GM23338 (cell line): ENCODE data around the gene NEO1. TPM values are rescaled to one million over a fixed set of nuclear protein-coding genes. Genes with fewer than 3 reads are reported as not detected.

Source experiments
- ATAC-seq: fragments of 200-7000 bp; cut with Tn5 transposase; 3 replicates; pipeline ENCODE4 v1.9.1; 2020
- DNase-seq: peaks from one replicate; pipeline ENCODE4 v3.0.0-alpha.2; 2015; ENCODE audit warnings: low spot score
- H2AFZ ChIP-seq: fragments of 200-600 bp; sonication (generic); 2 replicates; pipeline ENCODE4 v1.8.0; 2016; ENCODE audit warnings: antibody characterized with exemption, mild to moderate bottlenecking, moderate library complexity
- H3F3A ChIP-seq: fragments of 200-600 bp; sonication (generic); replicated peaks from 2 replicates; pipeline ENCODE4 v1.8.0; 2017; ENCODE audit warnings: antibody characterized with exemption, mixed run types, low read depth
- H3K27ac ChIP-seq: fragments of 200-600 bp; sonication (generic); 2 replicates; pipeline ENCODE4 v1.6.1; 2016; ENCODE audit warnings: low read depth
- H3K27me3 ChIP-seq: fragments of 200-600 bp; sonication (generic); 2 replicates; pipeline ENCODE4 v1.8.0; 2016; ENCODE audit warnings: mild to moderate bottlenecking, mixed run types, moderate library complexity; ENCODE audit not compliant: insufficient read depth
- H3K36me3 ChIP-seq: fragments of 200-600 bp; sonication (generic); 2 replicates; pipeline ENCODE4 v1.8.0; 2016; ENCODE audit warnings: mild to moderate bottlenecking; ENCODE audit not compliant: insufficient read depth
- H3K4me1 ChIP-seq: fragments of 200-600 bp; sonication (generic); 2 replicates; pipeline ENCODE4 v1.8.0; 2016; ENCODE audit warnings: mild to moderate bottlenecking, moderate library complexity; ENCODE audit not compliant: insufficient read depth
- H3K4me2 ChIP-seq: fragments of 200-600 bp; sonication (generic); 2 replicates; pipeline ENCODE4 v1.7.1; 2017; ENCODE audit warnings: mixed run types
- H3K4me3 ChIP-seq: fragments of 200-600 bp; sonication (generic); 2 replicates; pipeline ENCODE4 v1.6.1; 2016; ENCODE audit warnings: mixed run types
- H3K79me2 ChIP-seq: fragments of 200-600 bp; sonication (generic); replicated peaks from 2 replicates; pipeline ENCODE4 v1.8.0; 2017; ENCODE audit warnings: mild to moderate bottlenecking; ENCODE audit not compliant: insufficient read depth
- H3K9me2 ChIP-seq: fragments of 200-600 bp; sonication (generic); 2 replicates; pipeline ENCODE4 v1.8.0; 2017; ENCODE audit not compliant: insufficient read depth
- H4K20me1 ChIP-seq: fragments of 200-600 bp; sonication (generic); replicated peaks from 2 replicates; pipeline ENCODE4 v1.8.0; 2017; ENCODE audit warnings: mild to moderate bottlenecking; ENCODE audit not compliant: insufficient read depth
- H3K27ac Mint-ChIP-seq: 2 replicates; pipeline ENCODE4 v1.8.0; 2020; ENCODE audit warnings: inconsistent platforms, mild to moderate bottlenecking, moderate library complexity, mixed read lengths
- H3K27me3 Mint-ChIP-seq: 3 replicates; pipeline ENCODE4 v1.8.0; 2022; ENCODE audit warnings: low read depth, mild to moderate bottlenecking, moderate library complexity, mixed read lengths, inconsistent platforms; ENCODE audit not compliant: insufficient read depth, poor library complexity
- H3K36me3 Mint-ChIP-seq: 3 replicates; pipeline ENCODE4 v1.8.0; 2021; ENCODE audit warnings: low read depth, mild to moderate bottlenecking, inconsistent platforms, moderate library complexity, mixed read lengths
- H3K4me1 Mint-ChIP-seq: 3 replicates; pipeline ENCODE4 v1.8.0; 2020; ENCODE audit warnings: mild to moderate bottlenecking, inconsistent platforms, mixed read lengths
- H3K4me3 Mint-ChIP-seq: 3 replicates; pipeline ENCODE4 v1.8.0; 2021; ENCODE audit warnings: moderate library complexity, mild to moderate bottlenecking, inconsistent platforms, mixed read lengths
- H3K9me3 Mint-ChIP-seq: 3 replicates; pipeline ENCODE4 v1.8.0; 2020; ENCODE audit warnings: moderate library complexity, mild to moderate bottlenecking, inconsistent platforms, mixed read lengths
- CREB1 ChIP-seq: fragments of 250-450 bp; sonication (Bioruptor Pico); IDR thresholded peaks from 2 replicates; pipeline ENCODE4 v1.5.0; 2020; ENCODE audit warnings: low read depth, mild to moderate bottlenecking, moderate library complexity
- ETS1 ChIP-seq: IDR thresholded peaks from 2 replicates; pipeline ENCODE4 v1.6.1; 2016; ENCODE audit warnings: antibody characterized with exemption
- EZH2 ChIP-seq: fragments of 200-600 bp; sonication (generic); IDR thresholded peaks from one replicate; pipeline ENCODE4 v1.8.0; 2017; ENCODE audit warnings: antibody characterized with exemption, mild to moderate bottlenecking, low read depth; ENCODE audit not compliant: unreplicated experiment
- EZH2phosphoT487 ChIP-seq: fragments of 200-600 bp; sonication (generic); IDR thresholded peaks from one replicate; pipeline ENCODE4 v1.8.1; 2018; ENCODE audit warnings: antibody characterized with exemption; ENCODE audit not compliant: unreplicated experiment
- JUNB ChIP-seq: IDR thresholded peaks from one replicate; pipeline ENCODE4 v1.6.1; 2016; ENCODE audit warnings: antibody characterized with exemption; ENCODE audit not compliant: unreplicated experiment
- NANOG ChIP-seq: IDR thresholded peaks from 2 replicates; pipeline ENCODE4 v1.6.1; 2016; ENCODE audit warnings: antibody characterized with exemption, borderline replicate concordance
- POLR2AphosphoS5 ChIP-seq: IDR thresholded peaks from 2 replicates; pipeline ENCODE4 v1.6.1; 2016; ENCODE audit warnings: antibody characterized with exemption, low read depth
- REST ChIP-seq: IDR thresholded peaks from one replicate; pipeline ENCODE4 v1.6.1; 2018; ENCODE audit warnings: antibody characterized with exemption; ENCODE audit not compliant: unreplicated experiment
- STAT1 ChIP-seq: IDR thresholded peaks from one replicate; pipeline ENCODE4 v1.6.1; 2016; ENCODE audit warnings: antibody characterized with exemption; ENCODE audit not compliant: unreplicated experiment
- ZNF114 ChIP-seq: fragments of 250-450 bp; sonication (Bioruptor Pico); IDR thresholded peaks from 2 replicates; pipeline ENCODE4 v1.5.0; 2020; ENCODE audit warnings: mild to moderate bottlenecking, moderate library complexity
- ZNF331 ChIP-seq: fragments of 250-450 bp; sonication (Bioruptor Pico); IDR thresholded peaks from 2 replicates; pipeline ENCODE4 v1.5.0; 2020; ENCODE audit warnings: low read depth, mild to moderate bottlenecking, moderate library complexity
- polyA plus RNA-seq: library from polyadenylated mRNA; unstranded; fragments of >200 nt; fragmentation: Nextera tagmentation; extraction: Ambion mirVana; gene quantifications from 2 replicates; pipeline ENCODE4 v1.2.1, GENCODE V29; 2016
- total RNA-seq: library from RNA; depleted of rRNA; stranded (reverse); fragments of >200 nt; shearing (Covaris generic); gene quantifications from 2 replicates; pipeline ENCODE4 v1.2.3, GENCODE V29; 2014
- TF ChIP-seq, protein P1 (sequence below), 2 experiments: fragments of 200-600 bp in 1 of 2; sonication (generic) in 1 of 2; conservative IDR thresholded peaks; 2 replicates each; pipeline versions ENCODE4 v1.5.1 to v1.6.1; 2016 to 2017; ENCODE audit warnings: antibody characterized with exemption in 2 of 2, low read depth in 2 of 2, mild to moderate bottlenecking in 2 of 2, moderate library complexity in 1 of 2
- TF ChIP-seq, protein P2 (sequence below): fragments of 250-450 bp; sonication (Bioruptor Pico); IDR thresholded peaks from 2 replicates; pipeline ENCODE4 v1.5.0; 2020; ENCODE audit warnings: mild to moderate bottlenecking, moderate library complexity

Gene NEO1
- total and polyA plus RNA-seq, 2 experiments from 2014 or later, result 8.4 to 45.8 TPM

GRCh38 chr15:73024168-73024567 lies 28.1 kb upstream of the NEO1 start:
- H3K27ac ChIP-seq, result no peak overlapping the region
- ATAC-seq (no peak), DNase-seq (no peak)
- Mint-ChIP-seq H3K36me3 (no peaks in the 10 kb centered on the region), H3K27me3 (peaks cover 6% of the 10 kb centered on the region), H3K9me3 (no peaks in the 10 kb centered on the region), H3K4me3 (no peak overlapping the region), H3K4me1 (peaks cover 41% of the 10 kb centered on the region), H3K27ac (no peak overlapping the region)
- no peaks in the 10 kb centered on the region for H3K27me3 ChIP-seq
- no peak overlapping the region for H2AFZ ChIP-seq
- no peaks in the 10 kb centered on the region for H4K20me1 ChIP-seq
- no peaks in the 10 kb centered on the region for H3F3A ChIP-seq
- no peak overlapping the region for H3K4me3 ChIP-seq
- TF ChIP-seq EZH2 (no peak), EZH2phosphoT487 (no peak), ZNF114 (no peak), CREB1 (CRISPR knock-in tag) (no peak), POLR2AphosphoS5 (no peak), ETS1 (no peak), REST (no peak), NANOG (no peak), STAT1 (no peak), JUNB (no peak), ZNF331 (CRISPR knock-in tag) (no peak)
- TF ChIP-seq, protein P1, sequence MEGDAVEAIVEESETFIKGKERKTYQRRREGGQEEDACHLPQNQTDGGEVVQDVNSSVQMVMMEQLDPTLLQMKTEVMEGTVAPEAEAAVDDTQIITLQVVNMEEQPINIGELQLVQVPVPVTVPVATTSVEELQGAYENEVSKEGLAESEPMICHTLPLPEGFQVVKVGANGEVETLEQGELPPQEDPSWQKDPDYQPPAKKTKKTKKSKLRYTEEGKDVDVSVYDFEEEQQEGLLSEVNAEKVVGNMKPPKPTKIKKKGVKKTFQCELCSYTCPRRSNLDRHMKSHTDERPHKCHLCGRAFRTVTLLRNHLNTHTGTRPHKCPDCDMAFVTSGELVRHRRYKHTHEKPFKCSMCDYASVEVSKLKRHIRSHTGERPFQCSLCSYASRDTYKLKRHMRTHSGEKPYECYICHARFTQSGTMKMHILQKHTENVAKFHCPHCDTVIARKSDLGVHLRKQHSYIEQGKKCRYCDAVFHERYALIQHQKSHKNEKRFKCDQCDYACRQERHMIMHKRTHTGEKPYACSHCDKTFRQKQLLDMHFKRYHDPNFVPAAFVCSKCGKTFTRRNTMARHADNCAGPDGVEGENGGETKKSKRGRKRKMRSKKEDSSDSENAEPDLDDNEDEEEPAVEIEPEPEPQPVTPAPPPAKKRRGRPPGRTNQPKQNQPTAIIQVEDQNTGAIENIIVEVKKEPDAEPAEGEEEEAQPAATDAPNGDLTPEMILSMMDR (conservative IDR thresholded peaks at IDR 0.05; ENCODE audit: low read depth in 2 of 2), result no peak
- TF ChIP-seq, protein P2, sequence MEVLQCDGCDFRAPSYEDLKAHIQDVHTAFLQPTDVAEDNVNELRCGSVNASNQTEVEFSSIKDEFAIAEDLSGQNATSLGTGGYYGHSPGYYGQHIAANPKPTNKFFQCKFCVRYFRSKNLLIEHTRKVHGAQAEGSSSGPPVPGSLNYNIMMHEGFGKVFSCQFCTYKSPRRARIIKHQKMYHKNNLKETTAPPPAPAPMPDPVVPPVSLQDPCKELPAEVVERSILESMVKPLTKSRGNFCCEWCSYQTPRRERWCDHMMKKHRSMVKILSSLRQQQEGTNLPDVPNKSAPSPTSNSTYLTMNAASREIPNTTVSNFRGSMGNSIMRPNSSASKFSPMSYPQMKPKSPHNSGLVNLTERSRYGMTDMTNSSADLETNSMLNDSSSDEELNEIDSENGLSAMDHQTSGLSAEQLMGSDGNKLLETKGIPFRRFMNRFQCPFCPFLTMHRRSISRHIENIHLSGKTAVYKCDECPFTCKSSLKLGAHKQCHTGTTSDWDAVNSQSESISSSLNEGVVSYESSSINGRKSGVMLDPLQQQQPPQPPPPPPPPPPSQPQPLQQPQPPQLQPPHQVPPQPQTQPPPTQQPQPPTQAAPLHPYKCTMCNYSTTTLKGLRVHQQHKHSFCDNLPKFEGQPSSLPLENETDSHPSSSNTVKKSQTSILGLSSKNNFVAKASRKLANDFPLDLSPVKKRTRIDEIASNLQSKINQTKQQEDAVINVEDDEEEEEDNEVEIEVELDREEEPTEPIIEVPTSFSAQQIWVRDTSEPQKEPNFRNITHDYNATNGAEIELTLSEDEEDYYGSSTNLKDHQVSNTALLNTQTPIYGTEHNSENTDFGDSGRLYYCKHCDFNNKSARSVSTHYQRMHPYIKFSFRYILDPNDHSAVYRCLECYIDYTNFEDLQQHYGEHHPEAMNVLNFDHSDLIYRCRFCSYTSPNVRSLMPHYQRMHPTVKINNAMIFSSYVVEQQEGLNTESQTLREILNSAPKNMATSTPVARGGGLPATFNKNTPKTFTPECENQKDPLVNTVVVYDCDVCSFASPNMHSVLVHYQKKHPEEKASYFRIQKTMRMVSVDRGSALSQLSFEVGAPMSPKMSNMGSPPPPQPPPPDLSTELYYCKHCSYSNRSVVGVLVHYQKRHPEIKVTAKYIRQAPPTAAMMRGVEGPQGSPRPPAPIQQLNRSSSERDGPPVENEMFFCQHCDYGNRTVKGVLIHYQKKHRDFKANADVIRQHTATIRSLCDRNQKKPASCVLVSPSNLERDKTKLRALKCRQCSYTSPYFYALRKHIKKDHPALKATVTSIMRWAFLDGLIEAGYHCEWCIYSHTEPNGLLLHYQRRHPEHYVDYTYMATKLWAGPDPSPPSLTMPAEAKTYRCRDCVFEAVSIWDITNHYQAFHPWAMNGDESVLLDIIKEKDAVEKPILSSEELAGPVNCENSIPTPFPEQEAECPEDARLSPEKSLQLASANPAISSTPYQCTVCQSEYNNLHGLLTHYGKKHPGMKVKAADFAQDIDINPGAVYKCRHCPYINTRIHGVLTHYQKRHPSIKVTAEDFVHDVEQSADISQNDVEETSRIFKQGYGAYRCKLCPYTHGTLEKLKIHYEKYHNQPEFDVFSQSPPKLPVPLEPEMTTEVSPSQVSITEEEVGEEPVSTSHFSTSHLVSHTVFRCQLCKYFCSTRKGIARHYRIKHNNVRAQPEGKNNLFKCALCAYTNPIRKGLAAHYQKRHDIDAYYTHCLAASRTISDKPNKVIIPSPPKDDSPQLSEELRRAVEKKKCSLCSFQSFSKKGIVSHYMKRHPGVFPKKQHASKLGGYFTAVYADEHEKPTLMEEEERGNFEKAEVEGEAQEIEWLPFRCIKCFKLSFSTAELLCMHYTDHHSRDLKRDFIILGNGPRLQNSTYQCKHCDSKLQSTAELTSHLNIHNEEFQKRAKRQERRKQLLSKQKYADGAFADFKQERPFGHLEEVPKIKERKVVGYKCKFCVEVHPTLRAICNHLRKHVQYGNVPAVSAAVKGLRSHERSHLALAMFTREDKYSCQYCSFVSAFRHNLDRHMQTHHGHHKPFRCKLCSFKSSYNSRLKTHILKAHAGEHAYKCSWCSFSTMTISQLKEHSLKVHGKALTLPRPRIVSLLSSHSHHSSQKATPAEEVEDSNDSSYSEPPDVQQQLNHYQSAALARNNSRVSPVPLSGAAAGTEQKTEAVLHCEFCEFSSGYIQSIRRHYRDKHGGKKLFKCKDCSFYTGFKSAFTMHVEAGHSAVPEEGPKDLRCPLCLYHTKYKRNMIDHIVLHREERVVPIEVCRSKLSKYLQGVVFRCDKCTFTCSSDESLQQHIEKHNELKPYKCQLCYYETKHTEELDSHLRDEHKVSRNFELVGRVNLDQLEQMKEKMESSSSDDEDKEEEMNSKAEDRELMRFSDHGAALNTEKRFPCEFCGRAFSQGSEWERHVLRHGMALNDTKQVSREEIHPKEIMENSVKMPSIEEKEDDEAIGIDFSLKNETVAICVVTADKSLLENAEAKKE (CRISPR knock-in tag), result no peak
- H3K4me2 ChIP-seq, result no peak overlapping the region
- peaks cover 30% of the 10 kb centered on the region for H3K4me1 ChIP-seq
- H3K79me2 ChIP-seq, result no peaks in the 10 kb centered on the region
- H3K9me2 ChIP-seq, result peaks cover 12% of the 10 kb centered on the region
- H3K36me3 ChIP-seq, result no peaks in the 10 kb centered on the region
